Stimulated activated CD4-positive, alpha-beta T cell treated with anti-CD3 and anti-CD28 coated beads, Interleukin-15, amount 100 ng/mL, for 1 hour (primary cell): ENCODE measurements around the gene ADA.

ENCODE experiments used
- DNase-seq, 2 donors: peaks; one replicate each; pipeline ENCODE4 v3.0.0-alpha.2; 2020; ENCODE audit warnings: low read depth in 1 of 2, low spot score in 1 of 2

ADA gene

DNA sequence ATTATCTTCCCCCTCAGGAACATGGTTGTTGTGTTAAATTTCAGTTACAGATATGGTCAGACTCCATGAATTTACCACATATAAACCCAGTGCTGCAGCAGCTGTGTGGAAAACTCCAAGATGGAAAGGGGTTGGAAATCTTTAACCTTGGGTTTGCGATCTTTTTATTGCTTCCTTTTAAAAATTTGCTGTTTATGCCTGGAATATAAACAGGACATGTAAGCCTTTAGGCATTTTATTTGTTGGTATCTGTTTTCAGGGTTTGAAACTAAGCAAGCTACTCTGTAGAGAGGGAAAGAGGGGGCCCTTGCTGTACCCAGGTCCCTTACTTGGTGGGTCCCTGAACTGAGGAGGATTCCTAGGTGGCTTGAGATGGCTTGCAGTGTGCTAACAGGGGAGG, 68.3 kb downstream of the ADA start:
- no peak for DNase-seq

DNA sequence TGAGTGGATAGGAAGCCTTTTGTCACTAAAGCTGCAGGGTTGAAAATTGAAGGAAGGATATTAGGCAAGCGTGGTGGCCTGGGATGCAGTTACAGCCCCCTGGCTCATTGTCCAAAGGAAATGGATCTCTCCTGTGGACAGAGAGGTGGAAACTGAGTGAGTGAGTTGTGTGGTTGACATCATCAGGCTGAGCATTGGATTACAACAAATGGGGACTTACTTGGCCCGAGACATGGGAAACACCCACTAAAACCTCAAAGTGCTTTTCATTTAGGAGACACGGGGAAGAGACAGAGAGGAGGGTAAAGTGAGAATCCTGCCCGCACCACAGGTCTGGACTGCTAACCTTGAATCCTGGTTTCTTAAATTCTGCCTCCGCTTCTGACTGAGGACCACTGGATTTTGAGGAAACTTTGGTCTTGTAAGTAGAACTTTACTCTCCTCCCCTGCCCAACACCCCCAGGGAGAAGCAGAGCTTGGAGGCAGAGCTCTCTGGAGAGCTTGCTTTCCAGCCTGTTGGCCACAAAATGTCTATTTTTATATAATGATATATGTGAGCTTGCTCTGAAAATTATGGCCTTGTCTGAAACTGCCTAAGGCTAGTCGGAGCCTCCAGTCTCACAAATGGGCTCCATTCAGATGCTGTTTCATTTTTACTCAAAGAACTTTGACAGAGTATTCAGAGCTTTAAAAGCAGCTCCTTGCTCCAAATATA, 69.0 kb downstream of the ADA start, which contains the start of gene PKIG:
Gene PKIG (plus strand): TSS at position 269 of the 715 bp plus-strand sequence. CDS start 31,978 bp downstream, outside the sequence.
- DNase-seq: no peak

DNA sequence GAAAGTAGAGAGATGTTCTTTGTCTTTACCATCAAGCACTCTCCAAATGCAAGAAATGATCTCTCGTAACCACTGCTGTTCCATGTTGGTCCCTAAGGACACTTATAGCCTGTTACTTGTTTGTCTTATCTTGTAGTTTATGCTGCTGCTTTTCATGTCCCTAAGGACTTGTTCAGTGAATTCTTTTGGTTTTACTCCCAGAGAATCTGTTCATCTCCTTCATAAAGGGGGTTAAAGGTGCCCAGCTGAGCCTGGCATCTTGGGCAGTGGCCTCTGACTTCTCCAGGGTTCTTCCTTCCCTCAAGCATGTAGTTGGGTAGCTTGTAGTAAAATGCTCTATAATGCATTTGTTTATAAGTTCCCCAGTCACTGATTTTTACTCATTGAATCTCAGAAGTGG, 70.0 kb downstream of the ADA start:
- DNase-seq: no peak

DNA sequence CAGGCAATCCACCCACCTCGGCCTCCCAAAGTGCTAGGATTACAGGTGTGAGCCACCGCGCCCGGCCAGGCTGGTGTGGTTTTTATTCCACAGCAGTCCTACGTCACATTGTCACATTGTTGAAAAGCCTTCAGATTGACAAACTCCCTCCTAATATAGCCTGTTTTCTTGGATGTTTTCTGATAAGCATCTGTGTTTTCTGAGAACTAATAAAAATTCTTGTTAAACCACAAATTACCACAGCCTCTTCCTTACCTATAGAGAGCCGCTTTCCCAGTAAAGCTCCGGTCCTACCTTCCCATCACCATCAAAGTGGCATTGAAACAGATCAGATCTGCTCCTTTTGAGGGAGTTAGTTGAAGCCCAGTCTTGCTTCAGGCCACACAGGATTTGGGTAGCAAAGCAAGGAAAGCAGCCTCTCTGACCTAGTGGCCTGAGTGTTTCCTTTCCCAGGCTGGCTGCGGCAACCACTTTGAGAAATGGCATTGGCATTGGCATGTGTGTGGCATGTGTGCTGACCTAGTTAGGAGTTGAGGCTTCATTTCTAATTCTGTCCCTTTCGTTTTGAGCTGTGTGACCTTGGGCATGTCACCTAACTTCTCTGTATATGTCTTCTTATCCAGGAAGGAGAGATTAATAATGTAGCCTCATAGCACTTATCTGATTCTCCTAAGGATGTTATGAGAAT, 70.8 kb downstream of the ADA start:
- no peak for DNase-seq

DNA sequence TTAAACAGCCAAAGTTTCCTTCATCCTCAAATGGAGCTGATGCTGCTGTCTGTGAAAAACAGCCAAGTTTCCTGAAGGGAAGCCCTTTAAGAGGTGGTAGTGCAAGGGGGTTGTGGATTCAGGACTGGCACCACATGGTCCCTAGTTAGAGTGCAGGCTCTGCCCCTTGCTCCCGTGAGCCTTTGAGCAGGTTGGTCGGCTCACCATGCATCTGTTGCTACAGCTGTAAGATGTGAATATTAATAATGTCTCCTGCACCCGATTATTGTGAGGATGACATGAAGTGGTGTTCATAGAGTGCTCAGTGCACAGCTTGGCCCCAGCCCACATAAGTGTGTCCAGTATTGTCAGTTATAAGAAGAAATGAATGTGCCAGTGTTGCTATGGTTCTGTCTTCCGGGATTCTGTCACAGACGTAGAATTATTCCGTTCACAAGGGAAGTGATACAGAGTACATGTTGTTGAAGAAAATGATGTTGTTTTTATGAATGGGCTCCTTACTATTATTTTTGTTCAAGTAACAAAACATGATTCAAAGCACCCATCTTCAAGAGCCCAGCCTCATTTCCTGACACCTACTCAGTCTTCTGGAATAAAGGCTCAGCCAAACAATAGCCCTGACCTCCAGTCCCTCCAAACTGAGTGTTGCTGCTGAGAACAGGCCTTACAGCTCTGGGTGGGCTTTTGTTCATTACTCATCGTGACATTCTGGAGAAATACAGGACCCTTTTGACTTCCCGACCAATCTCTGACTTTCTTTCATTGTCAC, 72.0 kb downstream of the ADA start:
- no peak for DNase-seq

DNA sequence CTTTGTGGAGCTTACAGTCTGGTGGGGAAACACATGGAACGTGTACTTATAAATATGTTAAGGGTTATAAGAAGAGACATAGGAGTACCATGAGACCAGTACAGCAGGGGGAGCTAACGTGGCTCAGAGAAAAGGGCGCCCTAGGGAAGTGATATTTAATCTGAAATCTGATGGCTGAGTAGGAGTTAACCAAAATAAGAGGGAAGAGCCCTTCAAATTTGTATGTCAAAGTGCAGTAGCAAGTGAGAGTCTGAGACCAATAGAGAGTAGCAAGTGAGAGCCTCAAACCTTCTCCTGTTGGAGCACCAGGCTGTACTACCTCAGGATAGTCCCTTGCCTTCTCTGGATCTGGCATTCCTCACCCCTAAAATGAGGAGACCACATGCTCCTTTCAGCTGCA, 75.2 kb downstream of the ADA start:
- DNase-seq: no peak

DNA sequence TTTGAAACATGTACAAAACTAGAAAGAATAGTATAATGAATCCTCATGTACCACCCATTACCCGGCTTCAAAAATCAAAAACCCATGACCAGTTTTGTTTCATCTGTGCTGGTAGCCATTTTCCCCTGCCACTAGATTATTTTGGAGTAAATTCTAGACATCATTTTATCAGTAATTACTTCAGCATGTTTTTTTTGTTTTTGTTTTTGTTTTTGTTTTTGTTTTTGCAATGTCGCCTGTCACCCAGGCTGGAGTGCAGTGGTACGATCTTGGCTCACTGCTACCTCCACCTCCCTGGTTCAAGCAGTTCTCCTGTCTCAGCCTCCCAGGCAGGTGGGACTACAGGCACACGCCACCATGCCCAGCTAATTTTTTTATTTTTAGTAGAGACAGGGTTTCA, 77.1 kb downstream of the ADA start:
- DNase-seq: no peak

DNA sequence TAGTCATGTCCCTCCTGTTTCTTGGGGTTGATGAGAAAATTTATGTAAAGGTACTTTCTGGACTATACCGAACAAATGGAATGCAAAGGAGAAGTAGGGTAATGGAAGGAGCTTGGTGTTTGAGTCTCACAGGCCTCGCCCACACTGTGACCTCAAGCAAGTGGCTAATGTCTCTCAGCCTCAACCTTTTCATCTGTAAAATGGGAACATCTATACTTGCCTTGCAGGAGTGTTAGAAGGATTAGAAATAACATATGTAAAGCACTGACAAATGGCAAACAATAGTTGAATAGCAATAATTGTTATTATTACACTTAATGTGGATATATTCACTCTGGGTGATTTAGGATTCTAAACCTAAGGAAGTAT, 78.0 kb downstream of the ADA start:
- DNase-seq: no peak

DNA sequence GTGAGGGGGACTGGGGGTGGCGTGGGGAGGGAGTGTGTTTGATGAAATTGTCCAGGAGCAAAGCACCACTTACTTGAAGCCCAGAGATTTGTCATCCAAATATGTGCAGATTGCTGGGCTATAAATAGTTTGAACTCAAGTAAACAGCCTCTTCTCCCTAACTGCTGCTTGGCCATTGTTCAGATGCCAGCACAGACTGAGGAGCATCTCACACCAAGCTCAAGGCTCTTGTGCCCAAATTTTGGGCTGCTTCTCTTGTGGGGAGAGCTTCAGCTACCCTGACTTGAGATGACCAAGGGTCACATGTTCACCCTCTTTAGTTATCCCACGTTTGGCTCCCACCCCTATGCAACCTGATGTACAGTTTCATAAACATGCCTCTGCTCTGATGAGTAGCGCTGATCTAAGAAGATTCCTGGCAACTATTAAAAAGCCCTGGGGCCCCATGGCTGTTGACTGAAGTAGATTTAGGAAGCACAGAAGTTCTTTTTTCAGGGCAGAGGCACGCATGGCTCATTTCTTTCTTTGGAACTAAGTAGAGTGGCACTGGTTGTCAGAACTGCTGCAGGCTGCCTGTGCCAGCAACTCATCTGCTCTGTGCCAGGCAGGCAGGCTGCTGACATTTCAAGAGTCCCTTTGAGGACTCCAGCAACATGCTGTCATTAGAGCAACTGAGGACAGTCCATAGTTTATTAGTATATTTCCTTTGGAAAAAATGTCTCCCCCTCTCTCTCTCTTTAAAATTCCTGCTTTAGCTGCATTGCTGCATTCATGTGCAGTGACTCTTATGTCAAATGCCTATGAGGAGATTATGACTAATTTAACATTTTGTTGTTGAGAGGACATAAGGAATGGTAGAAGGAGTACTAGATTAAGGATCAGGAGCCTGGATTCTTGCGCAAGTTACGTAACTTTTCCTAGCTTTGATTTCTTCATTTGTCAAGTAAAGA, 78.7 kb downstream of the ADA start:
- no peak for DNase-seq

DNA sequence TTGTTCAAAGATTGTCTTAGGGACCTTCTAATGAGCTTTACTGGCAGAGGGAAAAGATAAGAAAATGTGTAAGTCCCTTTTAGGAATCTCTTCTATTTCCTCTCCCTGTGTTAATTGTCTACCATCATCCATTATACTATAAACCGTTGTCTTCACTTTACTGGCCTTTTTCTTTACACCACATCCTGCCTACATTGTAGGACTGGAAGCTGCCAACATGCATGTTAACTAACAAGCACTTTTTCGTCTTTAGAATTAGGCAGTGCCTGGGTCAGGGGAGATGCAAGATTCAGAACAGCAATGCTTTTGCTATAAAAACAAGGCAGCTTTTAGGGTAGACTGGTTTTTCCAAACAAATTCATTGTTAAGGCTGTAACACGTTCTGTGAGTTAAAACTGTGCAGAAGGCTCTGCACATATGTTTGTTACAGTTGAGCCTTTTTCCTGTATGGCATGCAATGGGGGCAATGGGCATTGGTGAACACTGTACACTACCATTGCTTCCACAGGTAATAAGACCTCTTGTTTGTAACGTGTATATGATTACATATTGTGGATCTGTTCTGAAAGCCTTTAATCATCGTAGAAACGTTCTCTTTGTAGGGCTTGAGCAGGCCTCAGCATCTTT, 80.0 kb downstream of the ADA start:
- DNase-seq: no peak

DNA sequence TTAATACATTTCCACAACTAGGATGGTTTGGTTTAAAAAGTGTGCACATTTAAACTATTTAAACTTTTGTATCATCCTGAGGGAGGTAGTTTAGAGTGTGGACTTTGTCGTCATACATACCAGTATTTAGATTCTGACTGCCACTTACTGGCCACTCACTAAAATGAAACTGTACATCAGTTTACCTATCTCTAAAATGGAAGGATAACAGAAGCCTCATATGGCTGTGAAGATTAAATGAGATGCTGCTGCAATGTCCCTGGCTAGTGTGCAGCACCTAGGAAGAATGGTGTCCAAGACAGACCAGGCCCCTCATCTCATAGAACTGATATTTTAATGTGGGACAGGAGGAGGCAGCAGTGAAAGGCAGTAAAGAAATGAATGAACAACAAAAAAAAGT, 81.1 kb downstream of the ADA start:
- DNase-seq: no peak
